PFSK-1 (cell line): Measurements from ENCODE around the gene PTPRM.

Source experiments
- REST ChIP-seq, 2 experiments: IDR thresholded peaks; 2 replicates each; pipeline versions ENCODE4 v1.6.1 to v1.8.0; 2011 to 2012; ENCODE audit warnings: low read depth in 2 of 2, low read length in 2 of 2, control low read depth in 1 of 2, inconsistent platforms in 1 of 2, mild to moderate bottlenecking in 1 of 2, moderate library complexity in 1 of 2; ENCODE audit not compliant: insufficient read depth in 1 of 2
- SIN3A ChIP-seq: IDR thresholded peaks from 2 replicates; pipeline ENCODE4 v1.6.1; 2012; ENCODE audit warnings: mild to moderate bottlenecking, low read length, moderate library complexity, borderline replicate concordance; ENCODE audit not compliant: insufficient read depth

GRCh38 chr18:7676253-7676873, 109.2 kb downstream of the PTPRM start:
- TF ChIP-seq REST (IDR thresholded peaks at IDR 0.05; ENCODE audit: insufficient read depth in 1 of 2, low read depth in 2 of 2, low read length in 2 of 2): no peak
- no peak for TF ChIP-seq SIN3A
